SJCRH30 (cell line): ENCODE measurements around the gene CCR2. TPM values are rescaled to one million over a fixed set of nuclear protein-coding genes. Genes with fewer than 3 reads are reported as not detected.
"Not testable (repeated sequence)": the region's sequence is repeated elsewhere in the genome, so short reads cannot be mapped to it uniquely, and the experiment has no call there.

ENCODE experiments used
- DNase-seq, 2 experiments: peaks; one replicate each; pipeline ENCODE4 v3.0.0-alpha.2; 2015 to 2020
- H3K27ac ChIP-seq: fragments of 250-450 bp; sonication (Bioruptor Pico); 2 replicates; pipeline ENCODE4 v1.5.1; 2020; ENCODE audit warnings: mild to moderate bottlenecking, moderate library complexity
- H3K27me3 ChIP-seq: fragments of 250-450 bp; sonication (Bioruptor Pico); 2 replicates; pipeline ENCODE4 v1.5.1; 2020; ENCODE audit warnings: mild to moderate bottlenecking, moderate library complexity
- H3K36me3 ChIP-seq: fragments of 250-450 bp; sonication (Bioruptor Pico); 2 replicates; pipeline ENCODE4 v1.5.1; 2020; ENCODE audit warnings: mild to moderate bottlenecking, moderate library complexity
- H3K4me1 ChIP-seq: fragments of 250-450 bp; sonication (Bioruptor Pico); 2 replicates; pipeline ENCODE4 v1.5.1; 2020; ENCODE audit warnings: mild to moderate bottlenecking, moderate library complexity
- H3K4me3 ChIP-seq: fragments of 250-450 bp; sonication (Bioruptor Pico); 2 replicates; pipeline ENCODE4 v1.5.1; 2020; ENCODE audit warnings: mild to moderate bottlenecking, moderate library complexity
- H3K9me3 ChIP-seq: fragments of 250-450 bp; sonication (Bioruptor Pico); replicated peaks from 2 replicates; pipeline ENCODE4 v1.5.1; 2020; ENCODE audit warnings: mild to moderate bottlenecking, moderate library complexity
- total RNA-seq: library from RNA; depleted of rRNA; stranded (reverse); fragments of >200 nt; shearing (Covaris generic); gene quantifications from 2 replicates; pipeline ENCODE4 v1.2.3, GENCODE V29; 2014; rRNA removed

CCR2 gene
- total RNA-seq, 1 experiment from 2014 or later: not detected

DNA sequence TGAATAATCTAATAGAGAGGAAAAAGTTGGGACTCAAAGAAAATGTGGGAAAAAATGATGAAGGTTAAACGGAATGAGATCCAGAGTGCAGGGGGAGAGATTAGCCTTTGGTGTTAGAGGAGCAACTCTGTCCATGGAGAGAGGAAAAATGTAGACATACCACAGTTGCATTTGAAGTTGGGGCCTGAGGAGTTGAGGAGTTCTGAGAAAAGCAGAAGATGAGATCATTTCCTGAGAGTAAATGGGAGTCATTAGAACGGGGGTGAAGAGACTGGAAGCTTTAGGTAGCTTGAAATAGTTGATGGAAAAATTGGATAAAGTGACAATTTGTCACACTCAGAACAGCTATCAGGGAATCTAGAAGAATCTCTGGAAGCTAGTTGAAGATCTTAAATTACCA is 45.6 kb downstream of the CCR2 start:
- H3K27ac ChIP-seq: no peak overlapping the region
- H3K4me1 ChIP-seq: no peaks in the 10 kb centered on the region
- H3K36me3 ChIP-seq: no peaks in the 10 kb centered on the region
- DNase-seq: no peak
- H3K4me3 ChIP-seq: no peak overlapping the region
- H3K27me3 ChIP-seq: no peaks in the 10 kb centered on the region
- H3K9me3 ChIP-seq: no peaks in the 10 kb centered on the region

DNA sequence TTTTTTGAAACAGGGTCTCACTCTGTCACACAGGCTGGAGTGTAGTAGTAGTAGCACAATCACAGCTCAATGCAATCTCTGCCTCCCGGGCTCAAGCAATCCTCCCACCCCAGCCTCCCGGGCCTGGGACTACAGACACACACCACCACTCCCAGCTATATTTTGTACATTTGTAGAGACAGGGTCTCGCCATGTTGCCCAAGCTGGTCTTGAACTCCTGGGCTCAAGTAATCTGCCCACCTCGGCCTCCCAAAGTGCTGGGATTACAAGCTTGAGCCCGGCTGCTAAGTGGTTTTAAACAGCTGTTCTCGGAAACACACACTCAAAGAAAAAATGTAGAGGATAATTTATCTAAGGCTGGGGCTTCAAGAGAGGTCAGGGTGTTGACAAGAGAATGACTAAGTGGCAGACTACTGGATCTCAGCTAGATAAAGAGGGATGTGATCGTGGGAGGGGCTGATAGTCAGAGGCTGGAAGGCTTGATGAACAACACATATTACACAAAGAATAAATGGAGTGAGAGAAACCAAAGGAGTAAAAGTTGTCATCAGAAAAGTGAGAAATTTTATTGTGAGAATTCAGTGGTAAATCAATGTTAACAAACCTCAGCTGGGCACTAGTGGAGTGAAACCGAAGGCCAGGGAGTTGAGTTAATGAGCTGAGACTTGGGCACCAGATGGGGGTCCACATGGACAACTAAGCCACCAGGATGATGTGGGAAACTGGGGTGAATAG is 46.3 kb downstream of the CCR2 start:
- Histone ChIP-seq H3K9me3 (no peaks in the 10 kb centered on the region), H3K27ac (no peak overlapping the region), H3K27me3 (no peaks in the 10 kb centered on the region), H3K4me3 (no peak overlapping the region), H3K4me1 (no peaks in the 10 kb centered on the region), H3K36me3 (no peaks in the 10 kb centered on the region)
- peak; percentile 6 to 34 for DNase-seq

DNA sequence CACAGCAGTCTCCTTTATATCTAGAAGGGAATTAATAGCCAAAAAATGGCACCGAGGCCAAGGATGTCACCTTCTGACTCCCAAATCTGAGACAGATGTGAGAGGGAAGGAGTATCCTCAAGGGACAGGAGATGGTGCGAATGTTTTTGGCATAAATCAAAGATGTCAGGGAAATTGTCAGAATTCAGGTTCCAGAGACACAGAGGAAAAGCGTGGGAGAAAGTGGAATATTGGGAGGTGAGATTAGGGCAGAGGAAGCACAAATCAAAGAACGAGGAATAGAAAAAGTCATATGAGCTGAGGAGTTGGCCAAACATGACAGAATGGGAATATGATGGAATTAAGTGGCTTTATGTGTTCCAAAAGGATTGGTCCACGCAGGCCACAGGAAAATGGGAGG is 46.9 kb downstream of the CCR2 start:
- no peaks in the 10 kb centered on the region for H3K9me3 ChIP-seq
- H3K27ac ChIP-seq: no peak overlapping the region
- H3K27me3 ChIP-seq: no peaks in the 10 kb centered on the region
- H3K4me1 ChIP-seq: no peaks in the 10 kb centered on the region
- H3K4me3 ChIP-seq: no peak overlapping the region
- H3K36me3 ChIP-seq: no peaks in the 10 kb centered on the region
- no peak for DNase-seq

DNA sequence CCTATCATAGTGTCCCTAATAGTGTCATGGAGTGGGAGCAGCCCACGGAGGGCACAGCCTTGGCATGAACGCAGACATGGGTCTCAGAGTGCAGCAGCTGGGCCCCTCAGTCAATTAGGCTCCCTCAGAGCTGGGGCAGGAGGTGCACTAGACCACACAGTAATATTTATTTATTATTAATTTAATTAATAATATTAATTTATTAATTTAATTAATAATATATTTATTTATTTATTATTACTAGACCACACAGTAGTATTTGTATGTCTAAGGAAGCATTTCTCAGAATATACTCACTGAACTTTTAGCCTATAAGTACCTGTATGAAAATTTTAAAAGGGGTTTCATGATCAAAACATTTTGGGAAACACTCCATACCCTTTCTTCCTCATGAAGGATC is 47.7 kb downstream of the CCR2 start:
- Histone ChIP-seq H3K36me3 (no peaks in the 10 kb centered on the region), H3K9me3 (no peaks in the 10 kb centered on the region), H3K27ac (no peak overlapping the region), H3K4me1 (no peaks in the 10 kb centered on the region), H3K4me3 (no peak overlapping the region), H3K27me3 (no peaks in the 10 kb centered on the region)
- no peak for DNase-seq

DNA sequence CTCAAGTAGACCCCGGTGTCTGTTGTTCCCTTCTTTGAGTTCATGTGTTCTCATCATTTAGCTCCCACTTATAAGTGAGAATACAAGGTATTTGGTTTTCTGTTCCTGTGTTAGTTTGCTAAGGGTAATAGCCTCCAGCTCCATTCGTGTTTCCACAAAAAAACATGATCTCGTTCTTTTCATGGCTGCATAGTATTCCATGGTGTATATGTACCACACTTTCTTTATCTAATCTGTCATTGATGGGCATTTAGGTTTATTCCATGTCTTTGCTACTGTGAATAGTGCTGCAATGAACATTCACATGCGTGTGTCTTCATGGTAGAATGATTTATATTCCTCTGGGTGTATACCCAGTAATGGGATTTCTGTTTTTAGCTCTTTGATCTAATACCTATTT is 49.0 kb downstream of the CCR2 start:
- H3K27ac ChIP-seq, H3K4me1 ChIP-seq, H3K4me3 ChIP-seq, H3K36me3 ChIP-seq, H3K27me3 ChIP-seq, DNase-seq, H3K9me3 ChIP-seq: not testable (repeated sequence)

DNA sequence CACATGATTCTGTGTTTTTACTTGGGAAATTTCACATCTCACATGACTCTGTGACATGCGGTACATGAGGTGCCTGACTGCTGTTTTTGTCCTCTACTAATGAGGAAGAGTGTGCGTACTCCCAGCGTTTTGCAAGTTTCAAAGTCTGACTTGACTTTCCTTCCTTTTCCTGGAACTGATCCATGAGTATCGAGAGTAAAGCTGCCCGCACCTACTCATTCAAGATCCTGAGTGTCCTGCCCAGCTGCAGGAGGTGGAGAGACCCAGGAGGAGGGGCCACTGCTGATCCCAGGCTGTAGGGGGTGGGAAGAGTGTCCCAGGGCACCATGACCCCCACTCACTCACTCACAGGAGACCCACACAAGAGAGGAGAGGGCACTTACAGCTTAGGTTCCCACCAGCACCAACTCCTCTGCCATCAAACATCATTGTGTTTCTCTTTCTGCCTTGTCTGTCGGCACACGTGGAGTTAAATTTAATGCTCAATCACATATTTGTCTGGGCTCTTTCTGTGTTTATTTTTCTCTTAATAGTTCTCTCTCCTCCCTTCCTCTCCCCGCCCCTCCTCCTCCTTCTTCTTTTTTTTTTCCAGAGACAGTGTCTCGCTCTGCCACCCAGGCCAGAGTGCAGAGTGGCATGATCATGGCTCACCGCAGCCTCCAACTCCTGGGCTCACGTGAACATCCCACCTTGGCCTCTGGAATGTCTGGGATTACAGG is 51.5 kb downstream of the CCR2 start:
- Histone ChIP-seq H3K27me3 (no peaks in the 10 kb centered on the region), H3K9me3 (no peaks in the 10 kb centered on the region), H3K36me3 (no peaks in the 10 kb centered on the region), H3K27ac (no peak overlapping the region), H3K4me1 (peaks cover 7% of the 10 kb centered on the region), H3K4me3 (no peak overlapping the region)
- no peak for DNase-seq

DNA sequence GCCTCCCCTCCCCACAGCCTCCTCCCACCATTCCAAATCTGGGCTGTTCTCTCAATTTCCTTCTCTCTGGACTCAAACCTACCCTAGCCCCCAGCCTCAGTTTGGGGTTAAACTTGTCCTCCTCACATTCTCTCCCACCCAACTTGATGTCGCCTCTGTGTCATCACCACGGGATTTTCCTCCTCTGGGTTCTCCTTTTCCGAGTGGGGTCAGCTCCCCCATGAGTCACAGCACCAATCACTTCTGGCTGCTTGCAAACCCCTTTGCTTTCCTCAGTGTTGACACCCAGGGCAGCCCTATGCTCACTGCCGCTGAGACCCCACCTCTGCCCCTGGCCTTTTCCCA is 52.5 kb downstream of the CCR2 start:
- DNase-seq: no peak

DNA sequence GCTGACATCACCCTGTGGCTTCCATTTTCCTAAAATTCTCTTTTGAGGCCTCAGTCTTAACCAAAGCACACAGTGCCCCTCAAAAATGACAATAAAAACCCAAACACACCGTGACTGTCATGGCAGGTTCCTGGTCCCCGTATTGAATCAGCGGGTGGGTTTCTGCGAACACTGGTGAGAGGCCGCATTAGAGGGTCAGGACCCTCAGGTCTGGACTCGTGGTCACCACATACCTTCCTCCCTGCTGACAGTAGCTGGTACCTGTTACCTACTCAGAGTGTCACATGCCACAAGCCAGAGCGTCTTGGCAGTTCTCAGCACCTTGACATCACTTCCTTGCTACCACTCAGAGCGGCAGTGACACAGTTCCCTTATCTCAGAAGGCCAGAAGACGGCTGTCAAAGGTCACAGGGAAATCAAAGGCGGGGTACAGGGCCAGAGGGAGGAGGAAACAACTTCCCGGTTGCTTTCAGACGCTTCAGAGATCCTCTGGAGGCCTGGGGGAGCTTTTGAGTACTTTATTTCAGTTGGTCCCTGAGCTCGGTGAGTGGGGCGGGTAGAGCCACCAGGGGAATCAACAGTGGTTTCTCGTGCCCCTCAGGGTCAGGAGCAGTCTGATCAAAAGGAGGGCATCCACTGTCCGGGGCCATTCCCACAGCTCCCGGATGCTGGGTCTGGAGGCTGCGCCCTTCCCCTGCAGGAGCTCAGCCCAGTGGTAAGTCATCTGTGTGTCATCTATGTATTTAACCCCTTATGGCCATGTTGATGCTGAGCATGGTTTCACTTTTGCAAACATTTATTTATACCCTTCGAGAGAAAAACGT is 53.1 kb downstream of the CCR2 start, which contains the start of the genes CCR5AS and CCRL2:
CCR5AS (minus strand) TSS at position 279 of the 824 bp plus-strand sequence.
CCRL2 (plus strand) TSS at position 472 of the 824 bp plus-strand sequence. CDS start 821 bp downstream, outside the sequence.
- DNase-seq: peak in 1 of 2 experiments; percentile 17
- no peaks in the 10 kb centered on the region for H3K9me3 ChIP-seq
- no peaks in the 10 kb centered on the region for H3K36me3 ChIP-seq
- no peak within 1 kb of the TSS; the same call in 1 of the 2 replicates for H3K27ac ChIP-seq
- peaks cover 7% of the 10 kb centered on the region for H3K4me1 ChIP-seq
- no peaks in the 10 kb centered on the region for H3K27me3 ChIP-seq
- no peak within 1 kb of the TSS for H3K4me3 ChIP-seq

More for the DNA sequence above, 52.5 kb downstream of the CCR2 start:
- Histone ChIP-seq H3K27ac (no peak overlapping the region), H3K4me3 (no peak overlapping the region), H3K4me1 (peaks cover 7% of the 10 kb centered on the region), H3K36me3 (no peaks in the 10 kb centered on the region), H3K27me3 (no peaks in the 10 kb centered on the region), H3K9me3 (no peaks in the 10 kb centered on the region)

DNA sequence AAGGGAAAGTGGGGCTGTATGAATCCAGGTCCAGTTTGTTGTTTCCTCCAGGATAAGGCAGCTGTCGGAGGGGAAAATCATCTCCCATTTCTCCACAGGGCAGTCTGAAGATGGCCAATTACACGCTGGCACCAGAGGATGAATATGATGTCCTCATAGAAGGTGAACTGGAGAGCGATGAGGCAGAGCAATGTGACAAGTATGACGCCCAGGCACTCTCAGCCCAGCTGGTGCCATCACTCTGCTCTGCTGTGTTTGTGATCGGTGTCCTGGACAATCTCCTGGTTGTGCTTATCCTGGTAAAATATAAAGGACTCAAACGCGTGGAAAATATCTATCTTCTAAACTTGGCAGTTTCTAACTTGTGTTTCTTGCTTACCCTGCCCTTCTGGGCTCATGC is 54.1 kb downstream of the CCR2 start:
- DNase-seq: peak; percentile 63 to 77
- H3K4me1 ChIP-seq: peaks cover 7% of the 10 kb centered on the region
- no peak overlapping the region for H3K4me3 ChIP-seq
- H3K27ac ChIP-seq: no peak overlapping the region; the same call in 1 of the 2 replicates
- H3K36me3 ChIP-seq: no peaks in the 10 kb centered on the region
- H3K27me3 ChIP-seq: no peaks in the 10 kb centered on the region
- no peaks in the 10 kb centered on the region for H3K9me3 ChIP-seq

DNA sequence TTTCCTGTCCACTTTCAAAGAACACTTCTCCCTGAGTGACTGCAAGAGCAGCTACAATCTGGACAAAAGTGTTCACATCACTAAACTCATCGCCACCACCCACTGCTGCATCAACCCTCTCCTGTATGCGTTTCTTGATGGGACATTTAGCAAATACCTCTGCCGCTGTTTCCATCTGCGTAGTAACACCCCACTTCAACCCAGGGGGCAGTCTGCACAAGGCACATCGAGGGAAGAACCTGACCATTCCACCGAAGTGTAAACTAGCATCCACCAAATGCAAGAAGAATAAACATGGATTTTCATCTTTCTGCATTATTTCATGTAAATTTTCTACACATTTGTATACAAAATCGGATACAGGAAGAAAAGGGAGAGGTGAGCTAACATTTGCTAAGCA is 54.9 kb downstream of the CCR2 start:
- no peaks in the 10 kb centered on the region for H3K36me3 ChIP-seq
- H3K9me3 ChIP-seq: no peaks in the 10 kb centered on the region
- no peak overlapping the region for H3K27ac ChIP-seq
- H3K4me3 ChIP-seq: no peak overlapping the region
- no peaks in the 10 kb centered on the region for H3K27me3 ChIP-seq
- peaks cover 7% of the 10 kb centered on the region for H3K4me1 ChIP-seq
- no peak for DNase-seq

DNA sequence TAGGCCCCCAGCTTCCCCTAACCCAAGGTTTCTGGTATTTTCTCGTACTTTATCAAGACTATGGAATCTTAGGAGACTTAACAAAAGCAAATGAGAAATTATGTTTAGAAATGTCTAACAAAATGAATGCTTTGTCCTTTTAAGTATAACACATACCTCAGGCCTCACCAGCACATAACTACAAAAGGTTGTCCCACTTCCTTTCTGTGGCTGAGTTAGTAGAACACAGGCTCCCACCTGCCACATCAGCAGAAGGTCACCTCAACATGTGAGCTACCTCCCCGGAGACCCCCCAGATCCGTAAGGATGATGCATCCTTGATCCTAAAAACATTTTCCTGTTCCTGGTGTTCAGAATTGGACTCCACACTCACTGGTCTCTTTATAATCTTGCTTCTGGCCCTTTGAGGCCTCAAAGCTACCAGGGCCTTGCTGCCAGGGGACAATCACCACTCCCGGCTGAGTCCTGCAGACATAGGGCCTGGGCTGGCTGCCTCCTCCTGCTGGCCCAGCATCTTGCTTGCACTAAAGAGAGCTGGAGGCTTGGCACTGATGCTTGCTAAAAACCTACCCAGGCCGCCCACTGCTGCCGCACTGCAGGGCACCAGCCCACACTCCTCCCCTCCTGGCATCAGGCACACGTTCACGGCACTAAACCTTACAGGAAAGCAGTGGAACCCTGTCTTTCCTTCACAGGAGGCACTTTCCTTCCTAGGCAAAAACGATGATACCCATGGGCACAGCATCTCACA is 56.0 kb downstream of the CCR2 start:
- Histone ChIP-seq H3K27ac (no peak overlapping the region), H3K4me3 (no peak overlapping the region), H3K4me1 (peaks cover 7% of the 10 kb centered on the region), H3K9me3 (no peaks in the 10 kb centered on the region), H3K36me3 (no peaks in the 10 kb centered on the region), H3K27me3 (no peaks in the 10 kb centered on the region)
- DNase-seq: no peak

Other genes with a start within 250 kb of the CCR2 start
- gene CCR1, start 145.8 kb upstream of the CCR2 start, total RNA-seq: not detected in 2 replicates
- gene CCR3, start 111.7 kb upstream of the CCR2 start, total RNA-seq: not detected in 2 replicates
- gene CCR5, start 16.8 kb downstream of the CCR2 start, total RNA-seq: not detected in 2 replicates
- gene CCRL2, start 53.1 kb downstream of the CCR2 start, total RNA-seq: not detected in 2 replicates
- gene LTF, start 110.8 kb downstream of the CCR2 start, total RNA-seq: not detected in 2 replicates
- not detected in 2 replicates for gene RTP3, start 143.9 kb downstream of the CCR2 start, total RNA-seq
- gene LRRC2, start 212.2 kb downstream of the CCR2 start, total RNA-seq: not detected in 2 replicates